ENCODE results near the gene MOK. TPM values are rescaled to one million over a fixed set of nuclear protein-coding genes. Genes with fewer than 3 reads are reported as not detected.
"Not testable (repeated sequence)": the region's sequence is repeated elsewhere in the genome, so short reads cannot be mapped to it uniquely, and the experiment has no call there.

Gene MOK
- total RNA-seq, 4 donors from 2014 or later = 9.6 to 18.3 (median 10.7) TPM

DNA sequence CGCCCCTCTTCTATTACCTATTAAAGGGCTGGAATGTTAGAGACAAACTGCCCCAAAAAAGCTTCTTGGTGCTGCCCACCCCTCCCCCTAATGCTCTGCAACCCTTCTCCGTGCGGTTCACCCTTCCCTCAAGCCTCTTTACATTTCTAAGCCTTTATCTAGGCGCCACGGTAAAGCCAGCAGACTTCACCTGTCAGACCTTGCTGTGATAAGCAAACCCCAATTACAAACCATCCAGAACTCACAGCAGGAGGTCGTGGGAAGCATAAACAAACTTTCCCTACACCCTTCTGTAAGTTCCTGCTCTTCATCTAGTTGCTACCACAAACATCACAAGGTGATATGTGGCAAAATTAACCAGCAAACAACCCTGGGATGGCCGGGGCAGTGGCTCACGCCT, 56.8 kb downstream of the MOK start:
- 86% methylated on average over 8 of the region's 8 CpGs for WGBS
- H3K27me3 ChIP-seq = no peaks in the 10 kb centered on the region
- no peak overlapping the region for H3K4me3 ChIP-seq

DNA sequence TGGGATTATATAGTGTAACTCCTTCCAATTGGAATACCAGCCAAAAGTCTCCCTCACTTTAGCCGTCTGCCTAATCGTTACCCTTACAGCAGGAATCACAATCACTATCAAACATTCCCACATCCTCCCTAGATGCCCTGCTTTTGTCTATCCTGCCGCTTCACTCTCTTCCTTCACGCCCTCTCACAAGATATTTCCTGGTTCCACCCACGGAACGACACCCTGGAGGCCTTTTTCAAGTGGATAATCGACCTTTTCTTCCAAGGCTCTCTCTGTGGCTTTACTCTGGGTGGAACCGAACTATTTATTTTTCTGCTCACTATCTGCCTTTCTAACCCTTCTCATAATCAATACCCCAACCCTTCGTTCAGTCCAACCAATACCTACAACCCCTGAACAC, 58.9 kb downstream of the MOK start:
- Histone ChIP-seq H3K9me3 (no peaks in the 10 kb centered on the region), H3K27ac (replicated peaks in 1 of 4) (no peak overlapping the region), H3K4me1 (no peaks in the 10 kb centered on the region), H3K36me3 (peaks cover 0 to 22% (median 16%) of the 10 kb centered on the region in 4 donors), H3K4me3 (no peak overlapping the region), H3K27me3 (no peaks in the 10 kb centered on the region)
- DNase-seq (ENCODE audit: extremely low spot score) = no peak
- TF ChIP-seq POLR2A (IDR thresholded peaks at IDR 0.05; ENCODE audit: low read depth) = no peak
- TF ChIP-seq, protein P1, sequence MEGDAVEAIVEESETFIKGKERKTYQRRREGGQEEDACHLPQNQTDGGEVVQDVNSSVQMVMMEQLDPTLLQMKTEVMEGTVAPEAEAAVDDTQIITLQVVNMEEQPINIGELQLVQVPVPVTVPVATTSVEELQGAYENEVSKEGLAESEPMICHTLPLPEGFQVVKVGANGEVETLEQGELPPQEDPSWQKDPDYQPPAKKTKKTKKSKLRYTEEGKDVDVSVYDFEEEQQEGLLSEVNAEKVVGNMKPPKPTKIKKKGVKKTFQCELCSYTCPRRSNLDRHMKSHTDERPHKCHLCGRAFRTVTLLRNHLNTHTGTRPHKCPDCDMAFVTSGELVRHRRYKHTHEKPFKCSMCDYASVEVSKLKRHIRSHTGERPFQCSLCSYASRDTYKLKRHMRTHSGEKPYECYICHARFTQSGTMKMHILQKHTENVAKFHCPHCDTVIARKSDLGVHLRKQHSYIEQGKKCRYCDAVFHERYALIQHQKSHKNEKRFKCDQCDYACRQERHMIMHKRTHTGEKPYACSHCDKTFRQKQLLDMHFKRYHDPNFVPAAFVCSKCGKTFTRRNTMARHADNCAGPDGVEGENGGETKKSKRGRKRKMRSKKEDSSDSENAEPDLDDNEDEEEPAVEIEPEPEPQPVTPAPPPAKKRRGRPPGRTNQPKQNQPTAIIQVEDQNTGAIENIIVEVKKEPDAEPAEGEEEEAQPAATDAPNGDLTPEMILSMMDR (IDR thresholded peaks at IDR 0.05) = no peak
- no peak for TF ChIP-seq POLR2AphosphoS5 (IDR thresholded peaks at IDR 0.05)
- TF ChIP-seq EP300 (IDR thresholded peaks at IDR 0.05) = no peak
- intact Hi-C loops (cut with DNase I) = no loop called here
- 64% methylated on average over 9 of the region's 9 CpGs for WGBS

More for the DNA sequence above, 56.8 kb downstream of the MOK start:
- intact Hi-C loops (cut with DNase I) = no loop called here
- H3K9me3 ChIP-seq = no peaks in the 10 kb centered on the region
- no peaks in the 10 kb centered on the region for H3K4me1 ChIP-seq
- DNase-seq (ENCODE audit: extremely low spot score) = no peak
- no peak overlapping the region for H3K27ac ChIP-seq (replicated peaks in 1 of 4)
- TF ChIP-seq, protein P1 (IDR thresholded peaks at IDR 0.05) = no peak
- TF ChIP-seq EP300 (IDR thresholded peaks at IDR 0.05) (no peak), POLR2A (IDR thresholded peaks at IDR 0.05; ENCODE audit: low read depth) (no peak), POLR2AphosphoS5 (IDR thresholded peaks at IDR 0.05) (no peak)
- H3K36me3 ChIP-seq = peaks cover 0 to 26% (median 18%) of the 10 kb centered on the region in 4 donors

DNA sequence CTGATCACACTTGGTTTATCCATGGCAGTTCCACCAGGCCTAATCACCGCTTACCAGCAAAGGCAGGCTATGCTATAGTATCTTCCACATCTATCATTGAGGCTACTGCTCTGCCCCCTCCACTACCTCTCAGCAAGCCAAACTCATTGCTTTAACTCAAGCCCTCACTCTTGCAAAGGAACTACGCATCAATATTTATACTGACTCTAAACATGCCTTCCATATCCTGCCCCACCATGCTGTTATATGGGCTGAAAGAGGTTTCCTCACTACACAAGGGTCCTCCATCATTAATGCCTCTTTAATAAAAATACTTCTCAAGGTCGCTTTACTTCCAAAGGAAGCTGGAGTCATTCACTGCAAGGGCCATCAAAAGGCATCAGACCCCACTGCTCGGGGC, 61.2 kb downstream of the MOK start:
- H3K4me3 ChIP-seq; H3K9me3 ChIP-seq; H3K27me3 ChIP-seq; H3K36me3 ChIP-seq; H3K4me1 ChIP-seq; DNase-seq (ENCODE audit: extremely low spot score); H3K27ac ChIP-seq (replicated peaks in 1 of 4); intact Hi-C loops (cut with DNase I): not testable (repeated sequence)
- WGBS = 97% methylated on average over 4 of the region's 4 CpGs

DNA sequence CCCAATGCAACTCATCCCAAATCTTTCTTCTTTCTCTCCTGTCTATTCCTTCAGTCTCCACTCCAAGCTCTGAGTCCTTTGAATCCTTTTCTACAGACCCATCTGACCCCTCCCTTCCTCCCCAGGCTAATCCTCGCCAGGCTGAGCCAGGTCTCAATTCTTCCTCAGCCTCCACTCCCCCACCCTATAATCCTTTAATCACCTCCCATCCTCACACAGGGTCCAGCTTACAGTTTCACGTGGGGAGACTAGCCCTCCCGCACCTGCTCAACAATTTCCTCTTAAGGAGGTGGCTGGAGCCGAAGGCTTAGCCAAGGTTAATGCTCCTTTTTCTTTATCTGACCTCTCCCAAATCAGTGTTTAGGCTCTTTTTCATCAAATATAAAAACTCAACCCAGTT, 63.8 kb downstream of the MOK start:
- WGBS = 93% methylated on average over 4 of the region's 4 CpGs
- Histone ChIP-seq H3K36me3 (no peaks in the 10 kb centered on the region), H3K27ac (replicated peaks in 1 of 4) (no peak overlapping the region), H3K4me3 (no peak overlapping the region), H3K27me3 (no peaks in the 10 kb centered on the region), H3K4me1 (no peaks in the 10 kb centered on the region), H3K9me3 (no peaks in the 10 kb centered on the region)
- no peak for DNase-seq (ENCODE audit: extremely low spot score)
- intact Hi-C loops (cut with DNase I) = no loop called here
- TF ChIP-seq EP300 (IDR thresholded peaks at IDR 0.05) = no peak

- not testable (repeated sequence) for DNase-seq (ENCODE audit: extremely low spot score)
- 98% methylated on average over 5 of the region's 5 CpGs for WGBS
Observed at GRCh38 chr14:102240481-102240880, 64.5 kb downstream of the MOK start.

DNA sequence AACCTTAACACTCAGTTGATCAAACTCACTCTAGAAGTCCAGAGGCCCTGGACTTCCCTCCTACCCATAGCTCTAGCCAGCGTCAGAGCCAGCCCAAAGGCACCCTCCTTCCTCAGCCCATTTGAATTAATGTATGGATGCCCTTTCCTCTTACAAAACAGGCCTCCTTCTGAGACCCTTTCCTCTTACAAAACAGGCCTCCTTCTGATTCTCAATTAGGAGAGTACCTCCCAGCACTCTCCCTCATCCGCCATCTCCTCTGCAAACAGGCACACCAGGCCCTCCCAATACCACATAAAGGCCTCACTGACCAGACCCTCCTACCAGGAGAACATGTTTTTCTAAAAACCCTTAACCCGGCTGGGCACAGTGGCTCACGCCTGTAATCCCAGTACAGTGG, 65.7 kb downstream of the MOK start:
- no peak overlapping the region for H3K27ac ChIP-seq (replicated peaks in 1 of 4)
- H3K27me3 ChIP-seq = no peaks in the 10 kb centered on the region
- TF ChIP-seq POLR2AphosphoS5 (IDR thresholded peaks at IDR 0.05) (no peak), EP300 (IDR thresholded peaks at IDR 0.05) (no peak)
- DNase-seq (ENCODE audit: extremely low spot score) = no peak
- intact Hi-C loops (cut with DNase I) = loop anchor here (5.0 kb wide), 1 partner anchor 283 kb away; no protein-coding TSS in a partner anchor
- no peaks in the 10 kb centered on the region for H3K36me3 ChIP-seq
- H3K4me1 ChIP-seq = peaks cover 8 to 16% (median 10%) of the 10 kb centered on the region in 4 donors
- H3K4me3 ChIP-seq = no peak overlapping the region
- WGBS = 97% methylated on average over 4 of the region's 4 CpGs
- H3K9me3 ChIP-seq = no peaks in the 10 kb centered on the region

More at GRCh38 chr14:102240481-102240880, 64.5 kb downstream of the MOK start:
- H3K4me1 ChIP-seq; H3K4me3 ChIP-seq; H3K27me3 ChIP-seq; H3K36me3 ChIP-seq; H3K9me3 ChIP-seq; H3K27ac ChIP-seq (replicated peaks in 1 of 4); intact Hi-C loops (cut with DNase I): not testable (repeated sequence)

DNA sequence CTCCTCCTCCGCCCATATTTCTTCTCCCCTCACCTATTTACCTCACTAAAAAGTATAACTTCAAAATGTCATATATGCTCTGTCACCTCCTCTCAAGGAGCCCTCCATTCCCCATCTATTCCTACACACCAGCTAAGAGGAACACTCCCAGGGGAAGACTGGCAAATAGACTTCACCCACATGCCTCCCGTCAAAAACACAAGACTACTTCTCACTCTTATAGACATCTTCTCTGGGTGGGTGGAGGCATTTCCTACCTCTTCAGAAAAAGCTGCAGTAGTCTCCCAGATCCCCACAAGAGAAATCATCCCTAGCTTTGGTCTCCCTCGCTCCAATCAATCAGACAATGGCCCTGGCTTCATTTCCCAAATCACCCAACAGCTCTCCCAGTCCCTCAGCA, 66.2 kb downstream of the MOK start:
- H3K4me3 ChIP-seq = no peak overlapping the region
- no peak for DNase-seq (ENCODE audit: extremely low spot score)
- TF ChIP-seq POLR2A (IDR thresholded peaks at IDR 0.05; ENCODE audit: low read depth) = no peak
- intact Hi-C loops (cut with DNase I) = loop anchor here (5.0 kb wide), 1 partner anchor 284 kb away; no protein-coding TSS in a partner anchor
- H3K36me3 ChIP-seq = no peaks in the 10 kb centered on the region
- H3K9me3 ChIP-seq = no peaks in the 10 kb centered on the region
- no peaks in the 10 kb centered on the region for H3K27me3 ChIP-seq
- peaks cover 8 to 16% (median 10%) of the 10 kb centered on the region in 4 donors for H3K4me1 ChIP-seq
- WGBS = 99% methylated on average over 3 of the region's 3 CpGs
- H3K27ac ChIP-seq (replicated peaks in 1 of 4) = no peak overlapping the region
